Measurements from ENCODE around the gene LRRC58.

- no peak for TF ChIP-seq CTCF (IDR thresholded peaks at IDR 0.05; ENCODE audit: low read depth, low read length)
- no peak for TF ChIP-seq POLR2A (IDR thresholded peaks at IDR 0.05; ENCODE audit: extremely low read depth, insufficient read length)
- no peak for TF ChIP-seq MYC (IDR thresholded peaks at IDR 0.05; ENCODE audit: low read depth, low read length)
Observed at GRCh38 chr3:120349855-120350125, 636 bp upstream of the LRRC58 start.

Data from NB4 (cell line).